SKM-1 (cell line): Measurements from ENCODE around the gene COL13A1.

Experiments
- DNase-seq: peaks from one replicate; lab custom pipeline; 2025; ENCODE audit not compliant: unreplicated experiment; lab: John Stamatoyannopoulos, UW

The COL13A1 gene

GRCh38 chr10:69884024-69884367 lies 82.3 kb downstream of the COL13A1 start:
- DNase-seq: no peak

DNA sequence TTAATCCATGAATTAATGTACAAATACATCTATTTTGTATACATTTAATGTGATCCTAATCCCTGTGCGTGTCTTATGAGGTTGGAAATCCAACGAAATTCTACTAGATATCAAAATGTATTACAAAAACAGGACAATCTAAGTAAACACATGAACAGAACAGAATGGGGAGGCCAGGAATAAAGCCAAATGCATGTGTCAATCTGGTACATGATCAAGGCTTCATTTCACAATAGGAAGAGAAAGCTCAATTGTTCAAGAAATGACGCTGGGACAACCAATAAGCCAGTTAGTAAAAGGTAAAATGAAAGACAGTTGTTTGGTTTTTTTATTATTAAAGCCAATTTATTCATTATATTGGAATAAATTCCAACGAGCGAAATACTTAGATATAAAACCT lies 83.0 kb downstream of the COL13A1 start:
- DNase-seq: no peak

GRCh38 chr10:69885379-69886013 lies 83.8 kb downstream of the COL13A1 start:
- DNase-seq: no peak

- DNase-seq: no peak
Observed at GRCh38 chr10:69888882-69889584, 87.3 kb downstream of the COL13A1 start.

- DNase-seq: no peak
Observed at GRCh38 chr10:69890065-69890847, 88.5 kb downstream of the COL13A1 start.

- DNase-seq: no peak
Observed at GRCh38 chr10:69891057-69891617, 89.4 kb downstream of the COL13A1 start.

- DNase-seq: no peak
Observed at GRCh38 chr10:69892406-69892805, 90.7 kb downstream of the COL13A1 start.

GRCh38 chr10:69892816-69893215 lies 91.1 kb downstream of the COL13A1 start:
- no peak for DNase-seq

- DNase-seq: no peak
Observed at GRCh38 chr10:69893271-69893900, 91.7 kb downstream of the COL13A1 start.

- DNase-seq: peak; percentile 98
Observed at GRCh38 chr10:69894156-69894555, 92.5 kb downstream of the COL13A1 start.

DNA sequence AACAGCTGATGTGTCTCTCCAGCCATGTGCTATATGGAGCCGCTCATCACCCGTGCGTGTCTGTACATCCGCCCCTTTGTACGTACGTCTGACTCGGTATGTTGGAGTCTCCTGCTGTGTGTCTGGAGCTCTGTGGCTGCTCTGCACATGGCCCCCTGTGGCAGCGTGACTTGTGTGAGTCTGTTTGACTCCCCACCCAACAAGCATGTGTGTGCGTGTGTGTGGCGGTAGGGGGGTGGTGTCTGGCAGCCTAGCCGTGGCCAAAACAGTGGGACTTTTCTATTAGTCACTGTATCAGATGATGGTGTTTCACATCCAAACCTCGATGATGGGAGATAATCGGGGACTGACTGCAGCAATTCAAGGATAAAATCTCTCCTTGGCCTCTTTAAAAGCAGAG lies 94.1 kb downstream of the COL13A1 start:
- DNase-seq: no peak

- no peak for DNase-seq
Observed at GRCh38 chr10:69896606-69897231, 95.0 kb downstream of the COL13A1 start.

DNA sequence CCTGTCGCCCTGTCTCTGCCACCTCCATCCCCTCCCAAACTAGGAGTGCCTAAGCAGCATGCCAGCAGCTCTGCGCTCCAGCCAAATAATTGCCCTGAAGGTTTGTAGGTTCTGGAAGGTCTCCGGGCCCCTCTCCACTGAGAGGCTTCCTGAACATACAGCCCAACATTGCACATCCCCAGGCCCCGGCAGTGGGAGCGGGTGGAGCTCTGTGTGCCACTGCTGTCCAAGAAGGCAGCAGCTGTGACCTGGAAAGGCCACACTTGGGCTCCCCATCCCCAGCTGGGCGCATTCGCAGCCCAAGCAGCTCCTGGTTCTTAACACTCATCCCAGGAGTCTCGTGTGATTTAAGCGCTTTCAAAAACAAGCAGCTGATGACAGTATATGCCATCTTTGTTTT lies 95.7 kb downstream of the COL13A1 start:
- no peak for DNase-seq

DNA sequence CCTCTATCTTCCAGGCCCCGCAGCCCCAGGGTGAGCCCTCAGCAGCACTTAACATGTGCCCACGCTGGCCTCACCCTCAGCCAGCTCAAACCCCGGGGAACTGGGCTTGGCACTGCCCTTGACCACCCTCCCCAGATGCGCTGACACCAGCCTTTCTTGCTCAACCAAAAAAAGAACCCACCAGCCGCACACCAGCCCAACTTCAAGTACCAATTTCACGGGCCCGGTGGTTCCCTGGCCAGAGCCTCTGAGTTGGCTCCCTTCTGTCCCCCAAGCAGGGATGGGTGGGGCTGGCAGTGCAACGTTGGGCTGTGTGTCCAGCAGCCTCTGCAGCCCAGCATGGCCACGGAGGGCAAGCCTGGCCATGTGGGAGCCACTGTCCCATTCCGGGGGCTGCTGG lies 96.3 kb downstream of the COL13A1 start:
- no peak for DNase-seq

DNA sequence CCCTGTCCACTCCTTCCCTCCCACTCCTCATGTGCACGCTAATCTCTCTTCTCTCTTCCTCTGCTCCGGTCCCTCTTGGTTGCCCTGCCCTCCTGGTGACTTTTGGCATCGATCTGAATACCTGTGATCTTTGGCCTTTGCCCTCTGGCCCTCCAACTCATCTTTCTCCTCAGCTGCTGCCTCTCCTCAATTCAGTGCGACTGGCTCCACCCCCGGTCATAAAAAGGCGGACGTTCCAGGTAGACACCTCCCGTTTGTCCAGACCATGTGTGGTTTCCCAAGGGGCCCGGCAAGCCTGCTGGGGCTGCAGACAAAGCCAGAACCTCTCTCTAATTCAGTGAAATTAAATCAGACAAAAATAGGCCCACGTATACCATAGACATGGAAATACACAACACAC lies 96.8 kb downstream of the COL13A1 start:
- DNase-seq: no peak

- DNase-seq: no peak
Observed at GRCh38 chr10:69898941-69899340, 97.2 kb downstream of the COL13A1 start.

GRCh38 chr10:69899727-69900595 lies 98.3 kb downstream of the COL13A1 start:
- DNase-seq: no peak

DNA sequence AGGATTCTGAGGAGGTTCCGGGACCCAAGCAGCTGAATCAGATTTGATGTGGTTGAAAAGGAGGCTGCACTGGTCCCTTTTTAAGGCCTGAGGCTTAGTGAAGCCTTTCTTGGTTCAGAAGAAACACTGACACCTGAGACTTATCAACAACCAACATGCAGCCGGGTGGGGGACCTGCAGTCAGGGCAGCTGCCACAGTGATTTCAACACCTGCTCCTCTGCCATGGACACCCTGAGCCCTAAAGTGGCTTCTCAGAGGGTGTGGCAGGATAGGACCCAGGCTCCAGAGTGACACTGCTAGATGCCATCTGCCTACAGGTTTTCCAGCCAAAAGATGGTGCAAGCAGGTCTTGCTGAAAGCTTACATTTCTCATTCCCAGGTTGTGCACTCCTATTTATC lies 99.3 kb downstream of the COL13A1 start:
- DNase-seq: no peak

DNA sequence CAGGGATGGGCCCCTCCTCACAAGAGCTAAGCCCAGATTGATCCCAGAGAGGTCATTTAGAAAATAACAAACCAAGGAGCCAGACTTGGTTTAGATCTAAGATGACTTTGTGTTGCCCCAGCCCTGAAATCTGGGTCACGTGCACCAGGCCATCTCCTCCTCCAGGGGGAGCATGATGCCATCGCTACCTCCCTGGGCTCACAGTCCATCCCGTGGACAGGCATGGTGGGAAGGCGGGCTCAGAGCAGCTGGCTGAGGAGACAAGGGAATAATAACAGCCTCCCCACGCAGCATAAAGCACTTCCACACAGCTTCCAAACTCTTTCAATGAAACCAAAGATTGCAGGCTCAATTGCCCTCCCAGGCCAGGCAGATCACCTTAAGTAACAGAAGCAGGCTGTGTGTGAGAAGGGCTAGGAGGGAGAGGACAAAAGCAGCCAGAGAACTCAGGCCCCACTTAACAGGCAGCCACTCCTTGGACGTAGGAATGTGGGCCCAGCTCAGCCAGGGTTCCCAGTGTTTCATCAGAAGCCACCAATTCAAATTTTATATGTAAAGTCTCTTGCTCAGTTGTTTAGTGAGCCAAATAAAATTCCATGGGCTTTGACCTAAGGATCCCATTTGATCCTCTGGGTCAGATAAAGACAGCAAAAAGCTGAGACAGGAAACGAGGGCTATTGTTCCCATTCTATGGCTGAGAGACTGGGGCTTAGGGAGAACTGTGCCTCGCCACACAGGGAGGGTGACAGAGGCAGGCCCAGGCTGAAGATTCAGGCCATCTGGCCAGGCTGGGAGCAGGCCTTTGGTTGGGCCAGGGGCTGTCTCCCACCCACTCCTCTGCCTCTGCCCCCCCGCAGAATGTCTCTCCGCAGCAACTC lies 100.2 kb downstream of the COL13A1 start:
- DNase-seq: no peak
